ENCODE measurements around the gene TGFB1.

TGFB1 gene

DNA sequence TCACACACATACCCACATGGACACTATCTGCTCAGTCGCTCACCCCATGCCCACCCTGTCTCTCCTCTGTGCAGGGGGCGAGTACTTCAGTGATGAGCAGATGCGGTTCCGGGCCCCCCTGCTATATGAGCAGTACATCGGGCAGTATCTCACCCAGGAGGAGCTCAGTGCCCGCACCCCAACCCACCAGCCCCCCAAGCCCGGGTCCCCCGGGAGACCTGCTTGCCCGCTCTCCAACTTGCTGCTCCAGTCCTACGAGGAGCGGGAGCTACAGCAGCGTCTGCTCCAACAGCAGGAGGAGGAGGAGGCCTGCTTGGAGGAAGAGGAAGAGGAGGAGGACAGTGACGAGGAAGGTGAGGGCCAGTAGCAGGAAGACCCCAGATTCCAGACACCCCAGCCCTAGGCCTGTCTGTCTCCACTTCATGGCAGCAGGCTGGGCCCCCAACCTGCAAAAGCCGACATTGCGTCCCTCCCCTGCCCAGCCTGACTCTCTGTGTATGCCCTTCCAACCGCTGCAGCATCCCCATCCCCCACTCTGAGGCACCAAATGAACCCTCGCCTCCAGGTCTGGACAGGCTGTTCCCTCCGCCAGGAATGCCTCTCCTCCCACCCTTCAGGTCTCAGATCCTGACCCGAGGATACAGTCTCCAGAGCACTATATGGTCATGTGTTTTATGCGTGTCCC, 34.1 kb downstream of the TGFB1 start:
- DNase-seq, result no peak

DNA sequence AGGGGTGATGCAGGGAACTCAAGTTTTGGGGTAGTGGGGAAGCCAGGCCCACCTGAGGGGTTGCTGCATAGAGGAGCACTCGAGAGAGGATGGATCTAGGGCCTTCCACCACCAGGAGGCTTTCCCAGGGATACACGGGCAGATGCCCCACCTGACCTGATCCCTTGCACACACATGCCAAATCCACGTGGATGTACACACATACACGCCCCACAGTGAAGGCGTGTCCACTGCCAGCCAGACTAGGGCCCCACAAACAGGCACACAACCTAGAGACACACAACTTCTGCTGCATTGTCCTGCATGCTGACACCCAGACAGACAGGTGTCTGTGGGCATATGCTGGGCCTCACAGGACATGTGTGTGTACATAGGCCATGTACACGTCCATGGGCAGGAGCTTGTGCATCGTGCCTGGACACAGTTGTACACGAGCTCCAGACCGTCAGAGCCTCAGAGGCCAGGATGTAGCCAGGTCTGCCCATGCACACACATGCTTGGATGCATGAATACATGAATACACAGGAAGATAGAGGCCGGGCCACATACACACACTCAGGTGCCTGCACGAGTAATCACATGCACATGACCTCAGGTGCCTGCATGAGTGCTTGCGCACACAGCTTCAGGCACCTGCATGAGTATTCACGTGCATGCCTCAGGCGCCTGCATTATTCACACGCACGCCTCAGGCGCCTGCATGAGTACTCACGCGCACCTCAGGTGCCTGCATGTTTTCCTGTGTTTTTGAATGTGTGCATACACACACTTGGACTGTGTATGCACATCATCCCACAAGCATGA, 34.8 kb downstream of the TGFB1 start:
- no peak for DNase-seq

DNA sequence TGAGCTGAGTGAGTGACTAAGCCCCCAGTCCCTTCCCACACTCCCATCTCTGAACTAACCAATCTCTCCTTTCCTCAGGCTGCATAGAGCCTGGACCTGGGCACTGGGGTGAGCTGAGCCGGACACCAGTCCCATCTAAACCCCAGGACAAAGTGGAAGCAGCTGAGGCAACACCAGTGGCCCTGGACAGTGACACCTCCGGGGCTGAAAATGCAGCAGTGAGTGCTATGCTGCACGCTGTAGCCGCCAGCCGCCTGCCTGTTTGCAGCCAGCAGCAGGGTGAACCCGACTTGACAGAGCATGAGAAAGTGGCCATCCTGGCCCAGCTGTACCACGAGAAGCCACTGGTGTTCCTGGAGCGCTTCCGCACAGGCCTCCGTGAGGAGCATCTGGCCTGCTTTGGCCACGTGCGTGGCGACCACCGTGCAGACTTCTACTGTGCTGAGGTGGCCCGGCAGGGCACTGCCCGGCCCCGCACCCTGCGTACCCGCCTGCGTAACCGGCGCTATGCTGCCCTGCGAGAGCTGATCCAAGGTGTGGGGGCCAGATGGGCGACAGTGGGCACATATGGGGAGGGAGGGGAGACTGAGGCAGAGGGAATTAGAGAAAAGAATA, 37.3 kb downstream of the TGFB1 start:
- DNase-seq, result no peak

DNA sequence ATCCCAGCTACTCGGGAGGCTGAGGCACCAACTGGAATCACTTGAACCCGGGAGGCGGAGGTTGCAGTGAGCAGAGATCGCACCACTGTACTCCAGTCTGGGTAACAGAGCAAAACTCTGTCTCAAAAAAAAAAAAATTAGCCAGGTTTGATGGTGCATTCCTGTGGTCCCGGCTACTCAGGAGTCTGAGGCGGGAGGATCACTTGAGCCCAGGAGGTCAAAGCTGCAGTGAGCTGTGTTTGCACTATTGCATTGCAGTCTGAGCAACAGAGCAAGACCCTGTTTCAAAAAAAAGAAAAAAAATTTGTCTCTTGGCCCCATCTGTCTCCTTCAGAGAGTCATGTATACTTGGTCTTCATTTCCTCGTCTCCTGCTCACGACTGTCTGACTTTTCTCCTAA, 42.1 kb downstream of the TGFB1 start:
- no peak for DNase-seq

DNA sequence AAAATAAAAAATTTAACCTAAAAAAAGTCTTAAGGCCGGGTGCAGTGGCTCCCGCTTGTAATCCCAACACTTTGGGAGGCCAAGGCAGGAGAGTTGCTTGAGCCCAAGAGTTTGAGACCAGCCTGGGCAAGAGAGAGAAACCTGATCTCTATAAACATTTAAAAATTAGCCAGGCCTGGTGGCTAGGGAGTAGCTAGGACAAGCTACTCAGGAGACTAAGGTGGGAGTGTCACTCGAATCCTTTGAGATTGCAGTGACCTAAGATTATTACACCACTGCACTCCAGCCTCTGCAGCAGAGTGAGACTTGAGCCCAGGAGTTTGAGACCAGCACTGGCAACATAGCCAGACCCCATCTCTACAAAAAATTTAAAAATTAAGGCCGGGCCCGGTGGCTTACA, 42.6 kb downstream of the TGFB1 start:
- DNase-seq, result no peak

DNA sequence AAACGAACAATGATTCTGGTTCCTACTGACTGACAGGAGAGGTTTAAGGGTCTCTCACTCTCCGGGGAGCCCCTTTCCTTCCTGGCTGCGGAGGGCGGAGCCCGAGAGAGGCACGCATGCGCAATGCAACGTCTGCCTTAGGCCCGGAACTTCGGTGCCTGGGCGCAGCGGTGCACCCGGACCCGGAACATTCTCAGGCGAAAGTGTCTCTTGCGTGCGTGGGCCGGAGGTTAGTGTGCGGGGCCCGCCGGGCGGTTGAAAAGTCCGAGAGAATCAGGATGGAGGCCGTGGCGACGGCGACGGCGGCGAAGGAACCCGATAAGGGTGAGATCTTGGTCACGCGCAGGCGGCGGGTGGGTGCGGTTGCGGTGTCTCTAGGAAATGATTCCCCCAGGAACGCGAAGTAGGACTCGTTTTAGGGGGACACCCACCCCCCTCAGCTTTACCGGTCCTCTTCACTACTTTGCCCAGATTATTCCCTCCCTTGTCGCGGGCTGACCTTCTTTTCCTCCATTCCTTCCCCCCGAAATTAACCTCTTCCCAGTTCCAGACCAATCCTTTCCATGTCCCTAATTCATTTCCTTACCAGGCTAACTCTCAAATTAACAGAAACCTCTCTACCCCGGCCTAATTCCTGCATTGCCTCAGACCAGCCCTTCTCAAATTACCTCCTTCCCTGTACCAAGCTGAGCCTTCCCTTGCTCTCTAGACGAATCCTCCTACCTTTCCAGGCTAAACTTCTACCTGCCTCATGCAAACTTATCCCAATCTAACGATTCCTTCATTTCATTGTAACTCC, 43.5 kb downstream of the TGFB1 start, which contains the start of gene CCDC97:
CCDC97 (plus strand) TSS at position 140 of the 799 bp plus-strand sequence; CDS start at position 279, 139 bp downstream.
- peak; percentile 87 for DNase-seq

DNA sequence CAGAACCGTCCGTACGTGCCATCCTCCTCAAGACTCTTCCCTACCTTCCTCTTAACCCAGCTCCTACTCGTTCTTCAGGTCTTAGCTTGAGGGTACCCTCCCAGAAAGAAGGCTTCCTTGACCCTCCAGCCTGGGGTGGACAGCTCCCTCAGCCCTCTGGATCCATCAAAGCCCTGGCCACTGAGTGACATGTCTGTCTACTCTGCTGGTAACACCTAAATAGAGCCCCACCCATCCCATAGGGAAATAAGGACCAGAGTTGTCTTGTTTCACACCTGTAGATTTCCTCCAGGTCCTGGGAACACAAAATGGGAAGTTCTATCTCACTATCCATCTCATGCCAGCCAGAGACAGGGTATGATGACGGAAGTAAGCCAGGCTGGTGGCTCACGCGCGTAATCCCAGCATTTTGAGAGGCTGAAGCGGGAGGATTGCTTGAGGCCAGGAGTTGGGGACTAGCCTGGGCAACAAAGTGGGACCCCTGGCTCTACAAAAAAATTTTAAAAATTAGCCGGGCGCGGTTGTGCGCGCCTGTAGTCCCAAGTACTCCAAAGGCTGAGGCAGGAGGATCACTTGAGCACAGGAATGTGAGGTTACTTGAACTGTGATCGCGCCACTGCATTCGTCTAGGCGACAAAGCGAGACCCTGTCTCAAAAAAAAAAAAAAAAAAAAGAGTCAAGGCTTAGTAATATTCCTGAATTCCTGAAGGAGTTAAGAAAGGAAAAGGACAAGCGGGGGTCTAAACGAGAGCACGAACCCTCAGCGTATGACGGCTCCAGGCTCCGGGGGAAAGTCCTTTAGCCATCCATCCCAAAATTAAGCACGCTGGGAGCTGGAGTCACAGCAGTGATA, 44.3 kb downstream of the TGFB1 start:
- no peak for DNase-seq

DNA sequence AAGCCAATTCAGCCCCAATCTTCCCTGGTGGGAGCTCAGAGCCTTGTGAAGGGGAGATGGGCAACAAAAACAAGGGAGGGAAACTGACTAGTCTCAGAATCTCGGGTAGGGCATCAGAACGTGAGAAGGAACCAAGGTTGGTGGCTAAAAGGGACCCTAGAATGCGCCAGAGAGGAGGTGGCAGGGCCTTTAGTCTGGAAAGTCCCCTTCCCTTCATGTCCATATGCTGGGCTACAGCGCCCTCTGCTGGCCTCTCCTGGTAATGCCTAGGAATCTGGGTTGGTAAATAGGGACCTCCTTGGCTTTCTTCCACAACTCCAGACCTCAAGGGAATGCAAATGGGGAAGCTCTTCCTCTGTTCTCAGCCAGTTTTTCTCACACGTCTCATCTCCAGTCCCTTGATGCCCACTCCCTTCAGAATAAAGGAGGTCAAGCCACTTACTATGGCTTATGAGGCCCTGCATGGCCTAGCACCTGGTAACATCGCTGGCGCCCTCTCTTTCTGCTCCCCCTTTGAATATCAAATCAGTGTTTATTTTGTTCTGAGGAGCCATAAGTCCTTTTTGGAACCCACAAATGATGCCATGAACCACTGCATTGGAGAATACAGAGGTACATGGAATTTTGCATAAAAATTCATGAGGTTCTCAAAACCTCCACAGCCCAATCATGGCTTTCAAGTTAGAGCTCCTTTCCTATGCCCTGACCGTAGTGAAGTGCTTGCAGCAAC, 45.1 kb downstream of the TGFB1 start:
- DNase-seq, result peak; percentile 94

DNA sequence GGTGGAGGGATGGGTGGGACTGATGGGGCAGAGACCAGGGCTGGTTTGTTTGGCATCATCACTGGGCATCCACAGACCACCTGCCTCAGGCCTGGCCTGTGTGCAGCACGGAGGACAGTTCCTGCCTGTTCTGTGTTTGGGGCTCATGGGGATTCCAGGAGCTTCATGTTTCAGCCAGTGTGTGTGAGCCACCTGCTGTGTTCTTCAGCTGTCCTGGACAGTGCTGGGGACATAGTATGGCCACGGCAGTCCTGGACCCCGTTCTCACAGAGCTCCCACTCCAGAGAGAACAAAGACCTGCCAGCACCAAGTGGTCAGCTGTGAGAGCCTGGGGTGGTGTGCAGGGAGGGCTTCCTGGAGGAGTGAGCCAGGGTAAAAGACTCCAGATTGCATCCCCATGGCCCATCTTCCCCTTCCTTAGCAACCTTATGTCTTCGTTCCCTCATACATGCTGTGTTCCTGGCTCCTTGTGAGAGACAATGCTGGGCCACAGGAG, 45.7 kb downstream of the TGFB1 start:
- DNase-seq, result no peak

DNA sequence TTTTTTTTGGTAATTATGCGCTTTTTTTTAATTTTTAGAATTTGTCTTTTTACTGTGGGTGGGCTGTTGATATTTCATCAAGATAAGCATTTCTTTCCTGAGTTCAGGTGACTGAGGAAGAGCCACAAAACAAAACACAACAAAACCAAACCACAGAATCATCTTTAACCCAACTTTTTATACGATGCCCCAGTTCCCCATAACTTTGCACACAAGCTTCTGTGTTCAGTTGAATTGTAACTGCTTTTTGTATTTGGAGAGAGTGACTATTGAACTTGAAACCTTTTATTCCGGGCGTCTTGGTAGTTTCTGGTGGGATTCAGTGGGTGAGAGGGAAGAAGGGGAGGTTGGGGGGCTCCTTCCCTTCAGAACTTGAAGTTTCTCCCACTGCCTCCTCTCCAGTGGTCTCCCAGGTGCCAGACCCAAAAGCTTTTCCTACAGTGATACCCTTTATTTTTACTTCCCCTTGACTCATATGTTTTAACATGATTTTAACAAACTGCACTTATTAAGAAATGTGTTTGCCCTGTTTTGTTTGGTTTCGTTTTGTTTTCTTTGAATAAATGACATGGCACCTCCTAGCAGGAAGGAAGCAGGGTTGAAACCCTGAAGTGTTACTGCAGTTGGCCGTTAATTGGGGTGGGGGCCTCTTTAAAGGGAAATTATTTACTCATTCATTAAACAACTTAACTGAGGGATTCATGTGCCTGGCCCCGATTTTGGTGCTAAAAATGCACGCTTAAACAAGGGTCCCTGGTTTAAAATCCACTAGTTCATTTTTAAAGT, 46.4 kb downstream of the TGFB1 start:
- DNase-seq, result no peak

DNA sequence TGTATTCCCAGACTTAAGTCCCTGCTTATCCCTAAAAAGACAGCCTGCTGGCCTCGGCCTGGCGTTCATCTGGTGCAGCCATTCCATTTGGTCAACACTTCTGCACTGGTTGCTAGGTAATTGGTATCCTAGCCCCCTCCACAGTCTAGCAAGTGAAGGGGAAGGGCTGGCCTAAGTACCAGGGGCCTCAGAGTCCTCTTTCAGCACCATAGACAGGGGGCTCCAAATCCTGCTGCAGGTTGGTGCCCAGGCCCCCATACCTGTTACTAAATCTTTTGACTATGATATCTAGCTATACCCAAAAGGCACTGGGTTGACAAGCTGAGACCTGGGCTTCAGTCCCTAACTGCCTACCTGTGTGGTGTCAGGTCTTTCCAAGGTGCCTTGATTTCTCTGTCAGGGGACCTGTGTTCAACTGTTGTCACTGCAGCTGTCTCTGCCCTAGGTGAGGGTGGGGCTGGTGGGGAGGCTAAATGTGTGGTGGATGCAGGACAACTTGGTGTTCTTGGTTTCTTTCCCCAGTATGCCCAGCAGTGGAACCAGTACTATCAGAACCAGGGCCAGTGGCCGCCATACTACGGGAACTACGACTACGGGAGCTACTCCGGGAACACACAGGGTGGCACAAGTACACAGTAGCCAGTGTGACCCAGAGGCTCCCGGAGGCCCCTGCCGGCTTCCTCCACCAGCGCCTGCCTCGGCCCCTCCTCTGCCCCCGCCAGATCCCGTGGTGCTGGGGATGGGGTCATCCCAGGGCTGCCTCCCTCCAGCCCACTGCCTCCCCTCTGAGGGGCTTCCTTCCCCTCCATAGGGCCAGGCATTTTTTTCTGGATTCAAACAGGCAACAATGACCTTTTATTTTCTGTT, 47.6 kb downstream of the TGFB1 start:
- DNase-seq, result peak; percentile 14

DNA sequence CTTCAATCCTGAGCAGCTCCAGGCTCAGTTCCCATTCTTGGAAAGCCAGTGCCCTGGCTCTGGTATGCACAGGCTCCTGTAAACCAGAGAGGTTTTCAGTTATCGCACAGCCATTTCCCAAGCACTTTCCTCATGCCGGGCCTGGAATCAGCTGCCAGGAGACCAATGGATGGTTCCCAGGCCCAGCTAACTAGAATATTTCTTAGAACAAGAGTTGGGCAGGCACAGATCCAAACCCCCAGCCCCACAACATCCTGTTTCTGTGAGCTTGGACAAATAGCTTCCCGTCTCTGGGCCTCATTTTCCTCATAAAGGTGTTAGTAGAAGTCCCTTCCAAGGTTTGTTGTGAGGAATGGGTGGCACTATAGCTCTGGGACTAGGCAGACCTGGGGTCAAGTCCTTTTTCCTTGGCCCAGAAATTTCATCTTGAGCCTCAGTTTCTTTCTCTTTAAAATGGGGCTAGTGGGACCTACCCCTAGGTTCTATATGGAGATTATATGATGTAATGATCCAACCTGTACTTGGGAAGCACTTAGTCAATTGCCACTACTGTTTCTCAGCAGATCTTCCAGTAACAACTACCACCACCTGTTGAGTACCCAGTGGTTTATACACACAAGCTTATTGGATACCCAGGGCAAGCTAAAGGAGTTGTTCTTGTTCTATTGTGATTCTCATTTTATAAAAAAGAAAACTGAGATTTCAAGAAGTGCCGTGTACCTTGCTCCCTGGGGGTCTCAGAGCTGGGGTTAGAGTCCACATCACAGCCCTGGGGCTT, 48.8 kb downstream of the TGFB1 start:
- no peak for DNase-seq

DNA sequence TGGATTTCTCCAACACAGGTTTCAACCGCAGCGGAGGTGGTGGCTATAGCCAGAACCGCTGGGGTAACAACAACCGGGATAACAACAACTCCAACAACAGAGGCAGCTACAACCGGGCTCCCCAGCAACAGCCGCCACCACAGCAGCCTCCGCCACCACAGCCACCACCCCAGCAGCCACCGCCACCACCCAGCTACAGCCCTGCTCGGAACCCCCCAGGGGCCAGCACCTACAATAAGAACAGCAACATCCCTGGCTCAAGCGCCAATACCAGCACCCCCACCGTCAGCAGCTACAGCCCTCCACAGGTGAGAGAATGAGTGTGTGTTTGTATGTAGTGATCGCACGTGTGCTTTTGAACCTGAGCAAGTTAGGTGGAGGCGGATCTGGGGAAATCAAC, 49.8 kb downstream of the TGFB1 start:
- DNase-seq, result no peak

DNA sequence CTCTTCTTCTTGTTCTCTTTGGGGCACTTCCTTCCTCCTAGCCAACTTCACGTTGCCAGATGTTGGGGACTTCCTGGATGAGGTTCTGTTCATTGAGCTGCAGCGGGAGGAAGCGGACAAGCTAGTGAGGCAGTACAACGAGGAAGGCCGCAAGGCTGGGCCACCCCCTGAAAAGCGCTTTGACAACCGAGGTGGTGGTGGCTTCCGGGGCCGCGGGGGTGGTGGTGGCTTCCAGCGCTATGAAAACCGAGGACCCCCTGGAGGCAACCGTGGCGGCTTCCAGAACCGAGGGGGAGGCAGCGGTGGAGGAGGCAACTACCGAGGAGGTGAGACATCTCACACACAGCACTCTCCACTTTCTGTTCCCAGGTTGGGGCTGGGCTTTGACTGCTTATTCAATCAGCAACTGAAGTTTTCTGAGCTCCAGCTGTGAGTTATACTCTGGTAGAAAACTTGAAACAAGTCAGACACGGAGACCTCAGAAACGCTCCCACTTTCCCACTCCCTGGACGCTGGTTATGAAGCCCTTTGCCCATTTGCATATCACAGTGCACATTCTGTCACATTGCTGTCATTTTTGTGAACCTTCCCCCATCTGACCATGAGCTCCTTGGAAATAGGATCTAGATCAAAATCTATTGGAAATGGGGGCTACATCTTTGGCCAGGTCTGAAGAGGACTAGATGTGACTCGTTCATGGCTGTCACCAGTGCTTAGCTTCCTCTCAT, 50.9 kb downstream of the TGFB1 start:
- DNase-seq, result peak; percentile 68

DNA sequence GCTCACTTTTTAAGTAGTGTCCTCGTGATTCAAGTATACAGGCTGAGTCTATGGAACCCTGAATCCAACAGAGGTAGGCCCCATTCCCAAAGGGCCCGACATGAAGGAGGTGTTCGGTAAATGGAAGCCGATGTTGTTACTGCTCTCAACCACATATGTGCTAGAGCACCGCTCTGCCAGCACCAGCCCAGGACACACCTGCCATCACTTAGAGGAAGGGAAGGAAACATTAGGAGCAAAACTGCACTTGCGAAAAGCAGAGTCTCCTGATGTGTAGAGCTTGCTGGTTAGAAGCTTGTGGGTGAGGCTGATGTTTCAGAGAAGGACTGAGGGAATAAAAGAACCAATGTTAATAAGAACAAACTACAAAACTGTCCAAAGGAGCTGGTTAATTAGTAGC, 53.2 kb downstream of the TGFB1 start:
- DNase-seq, result no peak

DNA sequence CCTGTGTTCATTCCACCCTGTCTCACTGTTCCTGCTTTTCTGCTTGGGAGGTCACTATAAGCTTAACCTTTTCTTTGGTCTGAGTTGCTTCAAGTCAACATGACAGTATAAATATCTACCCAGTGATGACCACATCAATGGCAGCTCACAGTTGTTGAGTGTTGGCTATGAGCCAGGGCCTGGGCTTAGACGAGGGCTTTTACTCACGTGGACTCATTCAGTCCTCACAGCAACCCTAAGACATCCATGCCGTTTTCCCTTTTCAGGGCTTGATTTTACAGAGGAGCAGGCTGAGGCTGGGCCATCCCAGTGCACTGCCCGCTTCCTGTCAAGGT, 54.0 kb downstream of the TGFB1 start:
- DNase-seq, result peak; percentile 52

DNA sequence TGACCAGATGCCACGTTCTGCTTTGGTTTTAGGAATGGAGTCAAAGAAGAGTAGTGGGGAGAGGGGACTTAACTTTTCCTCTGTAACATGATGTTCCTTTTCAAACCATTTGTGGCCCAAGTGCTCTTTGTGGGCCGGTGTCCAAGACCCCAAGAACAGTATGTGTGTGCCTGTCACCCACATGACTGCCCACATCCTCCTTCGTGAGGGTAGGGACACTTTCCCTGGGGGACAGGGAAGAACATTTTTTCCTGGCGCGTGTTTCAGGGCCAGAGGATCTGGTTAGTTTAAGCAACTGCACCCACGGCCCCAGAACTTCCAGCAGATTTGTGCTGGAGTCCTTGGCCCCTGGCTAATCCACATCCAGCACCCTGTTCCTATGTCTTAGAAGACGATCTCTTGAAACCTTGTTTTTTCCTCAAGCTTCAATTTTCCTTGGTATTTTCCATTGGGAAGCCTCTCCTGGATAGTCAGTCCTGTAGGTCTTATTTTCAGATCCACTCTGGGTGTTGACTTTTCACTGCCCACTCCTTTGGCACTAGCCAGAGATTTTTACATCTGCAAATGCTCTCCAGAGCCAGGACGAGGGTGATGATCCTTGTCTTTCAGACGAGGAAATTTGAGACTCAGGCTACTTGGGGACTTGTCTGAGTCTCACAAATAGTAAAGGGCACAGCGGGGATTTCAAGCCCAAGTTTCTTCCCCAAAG, 54.5 kb downstream of the TGFB1 start:
- no peak for DNase-seq

Measured in activated CD8-positive, alpha-beta memory T cell treated with anti-CD3 and anti-CD28 coated beads, Interleukin-2, amount 50 U/mL, for 4 hours (primary cell).